Suppressor macrophage treated with lipopolysaccharide for 4 hours (primary cell): ENCODE measurements around the gene KNTC1.
A peak's percentile ranks its signal among the peaks of the same experiment; 100 is the strongest.
"Not testable (repeated sequence)": the region's sequence is repeated elsewhere in the genome, so short reads cannot be mapped to it uniquely, and the experiment has no call there.

Experiments
- DNase-seq: peaks from one replicate; pipeline ENCODE4 v3.0.0-alpha.2; 2020

The KNTC1 gene

DNA sequence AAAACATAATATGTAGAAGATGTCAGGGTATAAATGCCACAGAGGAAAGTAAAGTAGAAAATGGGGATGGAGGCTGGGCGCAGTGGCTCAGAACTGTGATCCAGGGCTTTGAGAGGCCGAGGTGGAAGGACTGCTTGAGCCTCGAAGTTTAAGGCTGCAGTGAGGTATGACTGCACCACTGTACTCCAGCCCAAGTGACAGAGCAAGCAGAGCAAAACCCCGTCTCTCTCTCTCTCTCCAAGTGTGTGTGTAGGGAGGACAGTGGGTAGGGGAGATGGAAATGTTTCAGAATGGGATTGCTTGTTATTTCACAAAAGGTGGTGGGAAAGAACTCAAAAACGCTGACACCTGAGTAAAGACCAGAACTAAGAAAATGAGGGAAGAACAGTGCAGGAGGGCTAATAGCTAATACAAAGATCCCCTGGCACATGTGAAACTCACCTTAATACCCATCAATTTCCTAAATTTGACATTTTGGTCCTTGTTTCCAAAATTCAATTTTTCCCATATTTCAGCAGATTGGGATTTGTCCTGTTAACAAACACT, 20.6 kb upstream of the KNTC1 start:
- DNase-seq = no peak

- DNase-seq = no peak
Observed at GRCh38 chr12:122508163-122508562, 18.9 kb upstream of the KNTC1 start.

- not testable (repeated sequence) for DNase-seq
Observed at GRCh38 chr12:122513028-122513427, 14.0 kb upstream of the KNTC1 start.

DNA sequence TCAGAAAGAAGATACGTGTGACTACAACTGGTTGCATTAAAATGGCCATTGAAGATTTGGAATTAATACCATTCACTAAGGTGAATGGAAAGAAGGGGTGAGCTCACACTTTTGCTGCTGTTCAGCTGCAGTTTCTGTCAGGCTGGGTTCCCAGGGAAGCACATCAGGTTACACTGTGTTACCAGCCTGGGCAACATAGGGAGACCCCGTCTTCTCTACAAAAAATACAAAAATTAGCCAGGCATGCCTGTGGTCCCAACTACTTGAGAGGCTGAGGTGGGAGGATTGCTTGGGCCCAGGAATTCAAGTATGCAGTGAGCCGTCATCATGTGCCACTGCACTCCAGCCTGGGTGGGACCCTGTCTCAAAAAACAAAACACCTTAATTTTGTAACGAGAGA, 13.4 kb upstream of the KNTC1 start:
- DNase-seq = no peak

- DNase-seq = no peak
Observed at GRCh38 chr12:122515275-122515674, 11.8 kb upstream of the KNTC1 start.

DNA sequence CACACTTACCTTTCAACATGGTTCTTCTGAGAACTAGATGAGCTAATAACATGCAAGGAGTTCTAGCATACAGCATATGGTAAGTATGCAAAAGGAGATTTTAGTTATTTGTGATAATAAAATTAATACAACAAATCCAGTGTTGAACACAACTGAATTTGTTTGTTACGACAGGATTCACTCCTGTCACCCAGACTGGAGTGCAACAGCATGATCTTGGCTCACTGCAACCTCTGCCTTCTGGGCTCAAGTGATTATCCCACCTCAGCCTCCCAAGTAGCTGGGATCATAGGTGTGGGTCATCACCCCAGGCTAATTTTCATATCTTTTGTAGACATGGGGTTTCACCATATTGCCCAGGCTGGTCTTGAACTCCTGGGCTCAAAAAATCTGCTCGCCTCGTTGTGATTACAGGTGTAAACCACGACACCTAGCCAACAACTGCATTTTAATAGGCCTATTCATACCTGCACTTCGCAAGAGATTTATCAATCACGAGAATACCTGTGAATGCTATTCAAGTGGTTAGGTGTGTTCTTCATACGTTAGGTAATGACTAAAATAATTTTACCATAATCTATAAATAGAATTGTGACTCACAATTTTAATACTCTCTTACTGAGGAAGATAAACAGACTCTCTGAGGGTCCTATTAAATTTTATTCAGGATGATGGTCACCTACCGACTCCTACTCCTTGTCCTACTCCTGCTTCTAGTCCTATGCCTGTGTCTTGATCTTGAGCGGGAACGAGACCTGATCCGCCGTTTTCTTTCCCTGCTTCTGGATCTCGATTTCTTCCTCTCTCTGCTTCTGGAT, 10.3 kb upstream of the KNTC1 start:
- DNase-seq = no peak

DNA sequence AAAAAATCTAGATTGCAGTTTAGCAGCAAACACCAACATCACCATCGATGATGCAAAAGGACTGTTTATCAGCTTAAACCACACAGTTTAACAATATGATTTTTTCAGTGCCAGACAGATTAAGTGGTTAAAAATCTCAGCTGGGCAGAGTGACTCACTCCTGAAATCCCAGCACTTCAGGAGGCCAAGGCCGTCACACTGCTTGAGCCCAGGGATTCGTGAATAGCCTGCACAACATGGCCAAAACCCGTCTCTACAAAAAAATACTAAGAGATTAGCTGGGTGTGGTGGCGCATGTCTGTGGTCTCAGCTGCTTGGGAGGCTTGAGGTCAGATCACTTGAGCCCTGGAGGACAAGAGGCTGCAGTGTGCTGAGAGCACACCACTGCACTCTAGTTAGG, 9.2 kb upstream of the KNTC1 start:
- no peak for DNase-seq

- no peak for DNase-seq
Observed at GRCh38 chr12:122518908-122519307, 8.1 kb upstream of the KNTC1 start.

DNA sequence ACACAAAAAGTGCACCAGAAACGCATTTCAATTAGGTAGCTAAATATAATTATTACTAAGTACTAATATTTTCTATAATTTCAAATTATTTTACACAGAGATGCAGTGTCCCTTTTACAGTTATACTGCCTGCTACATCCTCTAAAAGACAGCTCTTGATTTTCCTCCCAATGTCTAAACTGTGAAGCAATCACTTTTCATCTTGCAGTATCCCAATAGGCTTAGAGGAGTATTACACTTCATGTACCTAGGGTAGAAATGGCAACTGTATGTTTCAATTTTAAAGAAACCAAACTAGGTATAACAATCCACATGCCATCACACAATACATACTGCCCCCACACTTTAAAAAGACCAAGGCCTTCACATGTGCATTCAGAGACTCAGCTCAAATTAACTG, 7.6 kb upstream of the KNTC1 start:
- DNase-seq = no peak

DNA sequence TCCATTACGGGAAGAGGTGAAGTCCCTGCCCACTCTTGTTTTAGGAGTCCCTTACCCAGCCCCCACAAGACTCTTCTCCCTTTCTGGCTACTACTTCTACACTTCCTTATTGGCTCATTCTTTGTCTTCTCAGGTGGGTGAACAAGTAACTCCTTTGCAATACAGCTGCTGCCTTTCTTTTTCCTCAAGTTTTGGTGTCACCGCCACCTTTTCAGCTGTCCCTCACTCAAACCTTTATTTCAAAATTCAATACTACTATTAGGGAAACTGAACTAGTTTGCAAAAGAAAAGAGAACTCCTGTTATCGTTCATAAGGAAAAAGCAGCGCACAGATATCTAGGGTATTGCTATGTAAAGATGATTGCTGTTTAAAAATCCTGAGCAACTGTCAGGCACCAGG, 6.4 kb upstream of the KNTC1 start:
- DNase-seq = no peak

DNA sequence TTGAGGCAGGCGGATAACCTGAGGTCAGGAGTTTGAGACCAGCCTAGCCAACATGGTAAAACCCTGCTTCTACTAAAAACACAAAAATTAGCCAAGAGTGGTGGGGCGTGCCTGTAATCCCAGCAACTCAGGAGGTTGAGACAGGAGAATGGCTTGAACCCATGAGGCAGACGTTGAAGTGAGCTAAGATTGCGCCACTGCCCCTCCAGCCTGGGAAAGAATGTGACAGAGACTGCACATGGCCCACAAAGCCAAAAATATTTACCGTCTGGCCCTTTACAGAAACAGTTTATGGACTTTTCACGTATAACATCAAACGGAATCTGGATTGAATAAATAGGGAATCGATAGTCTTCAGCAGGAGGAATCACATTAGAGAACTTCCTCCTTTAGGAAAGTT, 3.8 kb upstream of the KNTC1 start:
- DNase-seq = peak; percentile 27

GRCh38 chr12:122523846-122524718, 3.0 kb upstream of the KNTC1 start:
- no peak for DNase-seq

DNA sequence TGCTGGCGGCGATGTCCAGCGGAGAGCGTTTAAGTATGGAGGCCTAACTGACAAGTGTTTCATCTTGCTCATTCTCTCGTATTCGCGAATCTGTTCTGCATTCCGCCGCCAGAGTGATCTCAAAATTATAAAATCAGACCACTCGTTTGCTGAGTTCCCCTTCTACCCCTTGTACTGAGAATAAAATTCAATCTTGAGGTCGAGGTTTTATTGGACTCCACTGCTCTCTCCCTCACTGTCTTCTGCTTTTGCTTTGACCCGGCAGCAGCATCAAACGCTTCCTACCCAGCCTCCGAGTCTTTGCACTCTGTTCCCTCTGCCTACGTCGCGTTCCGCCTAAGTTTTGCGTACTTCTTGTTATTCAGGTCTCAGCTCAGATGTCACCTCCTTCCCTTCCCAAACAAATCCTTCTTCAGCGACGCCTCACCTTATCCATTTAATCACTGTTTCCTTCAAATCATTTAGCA, 462 bp downstream of the KNTC1 start:
- DNase-seq = peak; percentile 37

DNA sequence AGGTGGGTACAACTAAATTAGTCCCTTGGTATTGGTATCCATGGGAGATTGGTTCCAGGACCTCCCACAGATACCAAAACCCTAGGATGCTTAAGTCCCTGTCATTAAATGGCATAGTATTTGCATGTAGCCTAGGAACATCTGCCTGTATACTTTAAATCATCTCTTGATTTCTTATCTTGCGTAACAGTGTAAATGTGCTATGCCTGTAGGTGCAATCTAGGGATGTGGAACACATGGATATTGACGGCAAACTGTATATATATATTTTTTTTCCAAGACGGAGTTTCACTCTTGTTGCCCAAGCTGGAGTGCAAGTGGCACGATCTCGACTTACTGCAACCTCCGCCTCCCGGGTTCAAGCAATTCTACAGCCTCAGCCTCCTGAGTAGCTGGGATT, 1.5 kb downstream of the KNTC1 start:
- DNase-seq = no peak

GRCh38 chr12:122528992-122529391, 1.9 kb downstream of the KNTC1 start:
- no peak for DNase-seq

DNA sequence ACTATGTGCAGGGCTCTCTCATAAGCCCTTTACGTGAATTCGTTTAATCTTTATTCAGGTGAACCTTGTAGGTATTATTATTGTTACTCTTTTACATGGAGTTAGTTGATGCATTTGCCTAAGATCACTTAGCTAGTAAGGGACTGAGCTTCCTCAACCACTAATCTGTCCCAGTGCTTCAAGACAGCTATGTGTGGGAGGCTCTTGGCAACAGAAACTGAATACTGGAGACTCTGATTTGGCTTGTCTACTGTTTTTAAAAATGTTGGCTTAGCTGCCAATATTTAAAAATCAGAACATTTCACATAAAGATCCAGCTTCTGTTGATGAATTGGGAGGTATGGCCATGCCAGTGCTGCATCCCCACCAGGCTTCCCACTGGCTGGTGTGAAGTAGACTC, 6.8 kb downstream of the KNTC1 start:
- no peak for DNase-seq

GRCh38 chr12:122537021-122537420, 10.0 kb downstream of the KNTC1 start:
- no peak for DNase-seq

GRCh38 chr12:122538496-122538895, 11.4 kb downstream of the KNTC1 start:
- no peak for DNase-seq

GRCh38 chr12:122544537-122544936, 17.5 kb downstream of the KNTC1 start:
- DNase-seq = no peak

GRCh38 chr12:122545855-122546254, 18.8 kb downstream of the KNTC1 start:
- no peak for DNase-seq

DNA sequence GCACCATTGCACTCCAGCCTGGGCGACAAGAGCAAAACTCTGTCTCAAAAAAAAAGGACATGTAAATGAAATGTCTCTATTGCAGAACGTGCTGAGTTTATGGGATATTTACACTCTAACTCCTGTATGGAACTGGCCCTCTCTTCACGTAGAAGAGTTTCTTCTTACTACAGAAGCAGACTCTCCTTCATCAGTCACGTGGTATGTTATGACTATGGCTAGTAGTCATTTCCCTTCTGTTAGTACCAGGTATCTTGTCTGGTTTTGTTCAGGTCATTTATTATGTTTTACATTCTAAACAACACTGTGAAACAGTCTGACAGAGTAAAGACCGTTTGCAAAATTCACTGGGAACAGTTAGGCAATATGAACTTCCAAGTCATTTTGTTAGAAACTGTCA, 20.3 kb downstream of the KNTC1 start:
- DNase-seq = no peak

DNA sequence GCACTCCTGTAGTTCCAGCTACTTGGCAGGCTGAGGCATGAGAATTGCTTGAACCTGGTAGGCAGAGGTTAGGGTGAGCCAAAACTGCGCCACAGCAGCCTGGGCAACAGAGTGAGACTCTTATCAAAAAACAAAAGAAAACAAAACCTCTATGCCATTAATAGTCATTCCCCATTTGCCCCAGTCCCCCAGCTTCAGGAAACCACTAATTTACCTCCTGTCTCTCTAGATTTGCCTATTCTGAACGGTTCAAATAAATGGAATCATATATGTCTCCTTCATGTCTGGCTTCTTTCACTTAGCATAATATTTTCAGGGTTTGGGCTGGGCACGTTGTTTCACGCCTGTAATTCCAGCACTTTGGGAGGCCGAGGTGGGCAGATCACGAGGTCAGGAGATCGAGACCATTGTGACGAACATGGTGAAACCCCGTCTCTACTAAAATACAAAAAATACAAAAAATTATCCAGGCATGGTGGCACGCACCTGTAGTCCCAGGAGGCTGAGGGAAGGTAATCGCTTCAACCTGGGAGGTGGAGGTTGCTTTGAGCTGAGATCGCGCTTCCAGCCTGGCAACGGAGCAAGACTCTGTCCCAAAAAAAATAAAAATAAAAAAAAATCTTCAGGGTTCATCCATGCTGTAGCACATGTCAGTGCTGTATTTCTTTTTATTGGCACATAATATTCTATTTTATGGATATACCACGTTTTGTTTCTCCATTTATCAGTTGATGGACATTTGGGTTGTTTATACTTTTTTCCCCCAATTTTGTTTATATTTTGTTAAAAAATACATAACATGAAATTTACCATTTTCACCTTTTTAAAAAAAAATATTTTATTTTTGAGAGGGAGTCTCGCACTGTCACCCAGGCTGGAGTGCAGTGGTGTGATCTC, 31.9 kb downstream of the KNTC1 start:
- no peak for DNase-seq

DNA sequence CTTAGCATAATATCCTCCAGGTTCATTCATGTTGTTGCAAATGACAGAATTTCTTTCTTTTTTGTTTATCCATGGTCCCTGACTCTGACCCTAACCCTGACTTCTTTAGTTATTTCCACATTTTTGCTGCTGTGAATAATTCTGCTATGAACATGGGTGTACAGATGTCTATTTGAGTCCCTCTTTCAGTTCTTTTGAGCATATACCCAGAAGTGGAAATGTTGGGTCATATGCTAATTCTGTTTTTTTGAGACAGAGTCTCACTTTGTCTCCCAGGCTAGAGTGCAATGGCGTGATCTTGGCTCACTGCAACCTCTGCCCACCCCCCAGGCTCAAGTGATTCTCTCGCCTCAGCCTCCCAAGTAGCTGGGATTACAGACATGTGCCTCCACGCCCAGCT, 33.1 kb downstream of the KNTC1 start:
- no peak for DNase-seq
